NCI-H345 treated with DMSO at 0.1 percent for 48 hours (cell line): ENCODE results near the gene MACROD2.

Experiments used
- DNase-seq: peaks from one replicate; lab custom pipeline; 2025; ENCODE audit not compliant: unreplicated experiment; lab: John Stamatoyannopoulos, UW

Gene MACROD2

DNA sequence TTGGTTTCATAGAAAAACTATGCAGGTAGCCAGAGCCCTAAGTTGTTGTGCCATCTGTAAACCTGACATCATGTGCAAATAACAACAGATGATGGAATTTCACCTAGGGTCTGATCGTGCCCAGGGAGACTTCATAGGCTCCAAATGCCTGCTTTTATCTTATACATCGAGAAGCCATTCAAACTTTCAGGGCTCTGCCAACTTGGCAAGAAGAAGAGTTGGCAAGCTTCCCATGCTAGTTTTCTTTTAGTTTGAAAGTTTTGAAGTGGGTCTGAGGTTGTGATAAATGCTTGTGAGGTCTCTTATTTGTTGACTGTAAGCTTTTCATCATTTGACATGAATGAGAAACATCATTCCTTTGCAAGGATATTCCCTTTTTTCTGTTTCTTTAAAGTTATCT lies 517.5 kb downstream of the MACROD2 start:
- no peak for DNase-seq

- no peak for DNase-seq
These were observed 523.3 kb downstream of the MACROD2 start for GRCh38 chr20:14518648-14519047.

DNA sequence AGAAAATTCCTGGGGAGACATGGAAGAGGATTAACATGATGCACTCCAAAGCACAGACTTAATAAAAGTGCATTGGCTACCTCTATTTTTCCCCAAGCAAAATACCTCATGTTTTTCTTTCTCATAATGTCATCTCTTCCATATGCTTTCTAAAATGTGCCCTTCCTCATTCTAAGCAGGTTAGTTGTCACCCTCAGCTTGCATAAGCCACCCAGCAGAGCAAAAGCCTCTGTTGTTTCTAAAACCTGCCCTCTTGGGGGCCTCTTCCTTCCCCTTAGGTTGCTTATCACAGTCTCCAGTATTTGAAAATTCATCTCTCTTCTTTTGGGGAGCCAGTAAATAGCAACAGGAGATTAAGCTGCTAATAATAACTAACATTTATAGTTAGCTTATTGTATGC lies 525.7 kb downstream of the MACROD2 start:
- no peak for DNase-seq

GRCh38 chr20:14521436-14521835 lies 526.1 kb downstream of the MACROD2 start:
- no peak for DNase-seq

DNA sequence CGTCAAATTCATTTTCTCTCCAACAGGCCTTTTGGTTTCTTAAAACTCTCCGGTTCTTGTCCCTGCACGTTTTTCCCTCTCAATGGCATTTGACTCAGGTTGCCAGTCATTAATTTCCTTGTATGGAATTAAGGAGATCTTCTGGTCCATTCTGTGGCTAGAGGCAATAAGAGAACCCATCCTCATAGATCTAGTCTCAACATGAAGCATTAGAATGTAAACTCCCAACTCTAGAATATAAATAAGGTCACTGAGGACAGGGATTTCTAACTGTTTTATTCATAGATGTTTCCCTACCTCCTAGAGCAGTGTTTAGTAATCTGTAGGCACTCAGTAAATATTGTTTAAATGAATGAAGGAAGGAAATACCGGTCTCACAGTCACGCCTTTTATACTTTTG lies 527.3 kb downstream of the MACROD2 start:
- DNase-seq, result no peak

GRCh38 chr20:14523090-14523489 lies 527.8 kb downstream of the MACROD2 start:
- no peak for DNase-seq

DNA sequence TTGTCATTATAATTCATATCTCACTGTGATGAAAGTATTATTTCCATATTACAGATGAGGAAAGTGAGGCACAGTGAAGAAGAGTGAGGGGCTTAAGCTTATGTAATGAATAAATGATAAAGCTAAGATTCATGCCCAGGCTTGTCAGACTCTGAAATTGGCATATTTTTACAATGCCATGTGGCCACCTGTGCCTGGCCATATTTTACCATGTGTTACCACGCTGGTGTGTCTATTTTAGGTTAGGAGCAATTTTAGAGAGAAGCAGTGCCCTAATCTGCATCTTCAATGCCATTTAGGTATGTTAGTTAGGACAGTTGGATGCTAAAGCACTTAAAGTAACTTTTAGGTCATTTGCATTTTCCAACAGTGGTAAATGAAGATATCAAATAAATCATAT lies 530.1 kb downstream of the MACROD2 start:
- no peak for DNase-seq

- DNase-seq, result no peak
These were observed 531.6 kb downstream of the MACROD2 start for GRCh38 chr20:14526891-14527290.

- no peak for DNase-seq
These were observed 536.5 kb downstream of the MACROD2 start for GRCh38 chr20:14531786-14532185.

- no peak for DNase-seq
These were observed 541.4 kb downstream of the MACROD2 start for GRCh38 chr20:14536738-14537137.

DNA sequence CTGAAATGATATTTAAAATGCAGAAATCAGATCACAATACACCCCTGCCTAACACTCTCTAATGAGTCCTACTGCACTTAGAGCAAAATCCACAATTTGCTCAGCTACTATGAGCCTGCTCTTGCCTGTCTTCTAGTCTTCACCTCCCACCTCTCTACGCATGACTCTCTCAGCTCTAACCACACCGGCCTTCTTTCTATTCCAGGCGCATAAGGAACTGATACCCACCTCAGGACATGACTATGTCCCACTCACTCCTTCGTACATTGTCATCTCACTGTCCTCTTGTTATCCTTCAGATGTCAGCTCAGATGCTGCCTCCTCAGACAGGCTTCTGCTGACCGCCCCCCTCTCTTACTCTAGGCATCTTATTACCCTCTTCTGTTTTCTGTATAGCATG lies 543.1 kb downstream of the MACROD2 start:
- no peak for DNase-seq

DNA sequence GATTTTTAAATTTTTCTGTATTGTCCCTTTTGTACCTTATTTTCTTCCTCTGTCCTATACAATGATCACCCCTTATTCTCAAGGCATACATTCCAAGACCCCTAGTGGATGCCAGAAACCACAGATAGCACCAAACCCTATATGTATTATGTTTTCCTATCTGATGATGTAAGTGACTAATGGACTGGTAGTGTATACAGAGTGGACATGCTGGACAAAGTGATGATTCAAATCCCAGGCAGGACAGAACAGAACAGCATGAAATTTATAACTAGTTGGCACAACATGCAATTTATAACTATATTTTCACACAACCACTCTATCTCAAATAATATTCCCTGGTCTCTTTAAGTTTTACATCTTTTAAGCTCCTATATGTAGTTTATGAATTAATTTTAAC lies 547.7 kb downstream of the MACROD2 start:
- no peak for DNase-seq

DNA sequence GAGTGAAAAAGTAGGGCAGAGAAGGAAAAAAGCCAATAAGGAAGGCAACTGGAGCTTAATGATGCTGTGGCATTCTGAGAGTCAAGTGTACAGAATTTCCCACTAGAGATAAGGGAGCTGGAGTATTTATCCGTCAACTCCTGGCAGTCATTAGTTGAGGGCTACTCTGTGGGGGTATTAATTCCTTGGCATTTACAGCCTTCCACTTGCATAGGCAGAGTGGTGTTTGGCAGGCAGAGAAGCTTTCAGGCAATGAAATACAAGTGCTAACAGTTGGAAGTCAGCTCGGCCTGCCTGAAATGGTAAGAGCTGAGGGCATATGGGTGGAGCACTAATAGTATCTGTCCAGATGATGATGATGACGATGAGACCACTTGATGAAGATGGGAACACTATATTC lies 549.4 kb downstream of the MACROD2 start:
- no peak for DNase-seq

GRCh38 chr20:14550655-14551054 lies 555.3 kb downstream of the MACROD2 start:
- no peak for DNase-seq

- DNase-seq, result no peak
These were observed 558.6 kb downstream of the MACROD2 start for GRCh38 chr20:14553774-14554534.

DNA sequence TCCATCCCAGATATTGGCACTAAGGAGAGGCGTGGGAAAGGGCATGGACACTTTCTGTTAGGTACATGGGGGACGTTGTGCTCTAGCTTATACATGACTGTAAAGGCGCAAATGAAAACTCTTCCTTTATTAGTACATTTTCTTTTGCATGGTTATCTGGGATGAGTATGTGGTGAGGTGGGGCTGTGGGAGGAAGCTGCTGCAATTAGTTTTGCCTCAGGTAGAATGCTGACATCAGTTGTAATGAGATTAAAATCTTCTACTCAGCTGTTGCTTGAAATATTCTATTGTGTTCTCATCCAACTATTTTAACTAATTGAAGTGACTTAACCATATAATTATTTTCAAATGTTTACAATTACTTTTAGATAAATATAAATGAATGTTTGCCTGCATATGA lies 560.4 kb downstream of the MACROD2 start:
- DNase-seq, result no peak

- no peak for DNase-seq
These were observed 560.9 kb downstream of the MACROD2 start for GRCh38 chr20:14556206-14556605.

DNA sequence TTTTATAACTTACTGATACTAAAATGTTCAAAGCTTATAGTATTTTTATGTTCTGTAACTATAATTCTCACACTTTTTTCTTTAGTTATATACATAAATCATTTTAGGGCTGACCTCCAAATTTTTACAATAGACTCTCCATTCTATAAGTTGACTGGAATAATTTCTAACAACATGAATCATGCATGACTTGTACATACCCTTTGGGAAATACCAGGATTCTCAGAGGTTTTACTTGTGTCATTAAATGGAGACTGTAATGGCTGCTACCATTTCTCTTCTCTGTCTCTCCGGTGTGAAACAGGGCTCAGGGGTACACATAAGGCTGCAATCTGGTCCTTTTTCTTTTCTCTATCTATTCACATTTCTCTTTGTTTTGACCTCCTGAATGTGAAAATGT lies 564.3 kb downstream of the MACROD2 start:
- no peak for DNase-seq

GRCh38 chr20:14561741-14562221 lies 566.5 kb downstream of the MACROD2 start:
- no peak for DNase-seq

GRCh38 chr20:14562981-14563380 lies 567.7 kb downstream of the MACROD2 start:
- DNase-seq, result no peak

DNA sequence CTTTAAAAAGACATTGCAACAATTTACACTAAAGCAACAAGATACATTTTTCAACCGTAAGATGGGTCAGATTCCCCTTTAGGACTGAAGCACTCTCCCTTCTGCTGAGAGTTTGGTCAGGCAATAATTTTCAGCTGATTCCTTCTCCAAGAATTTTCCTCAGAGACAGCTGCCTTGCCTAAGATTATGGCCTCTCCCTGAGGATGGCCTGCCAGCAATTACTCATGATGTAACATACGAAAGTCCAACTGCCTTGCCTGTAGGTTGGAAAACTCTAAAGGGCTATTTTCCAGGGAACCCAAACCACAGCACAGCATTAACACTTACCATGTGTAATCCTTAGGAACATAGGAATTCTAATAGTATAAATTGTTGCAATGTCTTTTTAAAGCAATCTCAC lies 571.2 kb downstream of the MACROD2 start:
- no peak for DNase-seq

GRCh38 chr20:14568225-14568624 lies 572.9 kb downstream of the MACROD2 start:
- no peak for DNase-seq

DNA sequence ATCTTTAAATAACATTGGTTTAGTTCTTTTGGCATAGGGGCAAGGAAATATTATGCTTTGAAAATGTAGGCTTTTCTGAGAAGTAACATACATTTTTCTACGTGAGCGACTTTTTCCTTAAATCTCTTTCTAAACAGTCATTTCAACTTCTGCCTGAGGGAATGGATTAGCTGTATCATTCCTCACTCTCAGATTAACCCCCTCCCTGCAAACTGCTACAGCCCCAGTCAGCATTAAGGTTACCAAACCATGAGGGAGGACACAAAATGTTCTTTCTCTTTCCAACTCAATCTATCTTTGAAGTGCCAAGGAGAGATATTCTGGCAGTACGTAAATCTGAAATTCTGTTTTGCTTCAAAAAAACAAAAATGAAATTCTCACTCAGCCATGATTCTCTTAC lies 573.4 kb downstream of the MACROD2 start:
- no peak for DNase-seq
